ENCODE measurements around the gene WDR86. TPM values are rescaled to one million over a fixed set of nuclear protein-coding genes. Genes with fewer than 3 reads are reported as not detected.

The WDR86 gene
- total RNA-seq, 4 donors from 2014 or later, result 1.4 to 2.4 (median 2.0) TPM; not detected in 1

GRCh38 chr7:151393031-151393977 lies 16.5 kb downstream of the WDR86 start:
- intact Hi-C loops (cut with DNase I; ENCODE audit: low total_unique reads), result no loop called here
- H3K4me3 ChIP-seq (ENCODE audit: low read depth, poor library complexity, severe bottlenecking), result no peak overlapping the region
- no peak for DNase-seq (ENCODE audit: low spot score in 2 of 2)
- no peak for TF ChIP-seq CTCF (IDR thresholded peaks at IDR 0.05)
- TF ChIP-seq POLR2A (IDR thresholded peaks at IDR 0.05), result no peak
- WGBS, 2 donors, result 73 to 80% methylated on average over 31 of the region's 31 CpGs

DNA sequence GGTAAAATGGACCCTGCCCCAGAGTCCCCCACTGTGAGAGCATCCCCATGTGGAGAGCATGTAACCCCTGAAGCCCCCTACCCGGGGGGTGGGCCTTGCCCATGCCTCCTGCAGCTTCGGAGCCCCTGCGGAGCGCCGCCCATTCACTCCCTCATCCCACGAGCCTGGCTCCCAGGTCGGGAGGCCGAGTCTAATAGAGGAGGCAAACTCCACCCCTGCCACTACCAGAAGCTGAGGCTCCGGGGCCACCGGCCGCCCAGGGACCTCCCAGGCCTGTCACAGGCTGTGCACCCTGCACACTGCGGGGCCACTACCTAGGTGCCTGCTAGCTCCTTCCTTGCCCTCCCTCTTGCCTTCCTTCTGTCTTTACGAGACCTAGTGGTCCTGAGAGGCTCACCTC lies 17.4 kb downstream of the WDR86 start:
- no peak overlapping the region for H3K4me3 ChIP-seq (ENCODE audit: low read depth, poor library complexity, severe bottlenecking)
- no peak for DNase-seq (ENCODE audit: low spot score in 2 of 2)
- WGBS, 2 donors, result 85 to 87% methylated on average over 5 to 13 of the region's 13 CpGs
- intact Hi-C loops (cut with DNase I; ENCODE audit: low total_unique reads), result no loop called here
- TF ChIP-seq CTCF (IDR thresholded peaks at IDR 0.05) (no peak), POLR2A (IDR thresholded peaks at IDR 0.05) (no peak)

- intact Hi-C loops (cut with DNase I; ENCODE audit: low total_unique reads), result no loop called here
- no peak for DNase-seq (ENCODE audit: low spot score in 2 of 2)
- H3K4me3 ChIP-seq (ENCODE audit: low read depth, poor library complexity, severe bottlenecking), result no peak overlapping the region
- 89 to 91% methylated on average over 8 of the region's 8 CpGs for WGBS, 2 donors
- TF ChIP-seq CTCF (IDR thresholded peaks at IDR 0.05), result no peak
- TF ChIP-seq POLR2A (IDR thresholded peaks at IDR 0.05), result no peak
Measured at GRCh38 chr7:151392002-151392401, 17.8 kb downstream of the WDR86 start.

DNA sequence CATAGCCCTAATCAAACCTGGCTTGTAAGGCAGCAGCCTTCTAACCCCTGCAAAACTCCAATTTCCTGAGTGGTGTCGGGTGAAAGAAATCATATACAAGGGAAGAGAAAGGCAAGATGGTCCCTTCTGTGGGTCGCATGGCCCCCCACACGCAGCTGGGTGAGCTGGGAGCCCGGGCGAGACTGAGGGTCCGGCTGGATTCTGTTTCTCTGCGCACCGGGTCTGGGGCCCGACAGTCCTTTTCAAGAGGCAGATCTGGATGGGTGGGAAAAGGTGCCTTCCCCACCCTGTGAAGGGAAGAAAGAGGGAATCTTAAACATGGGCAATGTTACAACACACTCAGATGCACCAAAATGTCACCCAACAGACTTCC lies 18.5 kb downstream of the WDR86 start:
- H3K4me3 ChIP-seq (ENCODE audit: low read depth, poor library complexity, severe bottlenecking), result no peak overlapping the region
- 91 to 94% methylated on average over 9 of the region's 9 CpGs for WGBS, 2 donors
- DNase-seq (ENCODE audit: low spot score in 2 of 2), result no peak
- TF ChIP-seq POLR2A (IDR thresholded peaks at IDR 0.05), result no peak
- TF ChIP-seq CTCF (IDR thresholded peaks at IDR 0.05), result no peak
- intact Hi-C loops (cut with DNase I; ENCODE audit: low total_unique reads), result no loop called here

DNA sequence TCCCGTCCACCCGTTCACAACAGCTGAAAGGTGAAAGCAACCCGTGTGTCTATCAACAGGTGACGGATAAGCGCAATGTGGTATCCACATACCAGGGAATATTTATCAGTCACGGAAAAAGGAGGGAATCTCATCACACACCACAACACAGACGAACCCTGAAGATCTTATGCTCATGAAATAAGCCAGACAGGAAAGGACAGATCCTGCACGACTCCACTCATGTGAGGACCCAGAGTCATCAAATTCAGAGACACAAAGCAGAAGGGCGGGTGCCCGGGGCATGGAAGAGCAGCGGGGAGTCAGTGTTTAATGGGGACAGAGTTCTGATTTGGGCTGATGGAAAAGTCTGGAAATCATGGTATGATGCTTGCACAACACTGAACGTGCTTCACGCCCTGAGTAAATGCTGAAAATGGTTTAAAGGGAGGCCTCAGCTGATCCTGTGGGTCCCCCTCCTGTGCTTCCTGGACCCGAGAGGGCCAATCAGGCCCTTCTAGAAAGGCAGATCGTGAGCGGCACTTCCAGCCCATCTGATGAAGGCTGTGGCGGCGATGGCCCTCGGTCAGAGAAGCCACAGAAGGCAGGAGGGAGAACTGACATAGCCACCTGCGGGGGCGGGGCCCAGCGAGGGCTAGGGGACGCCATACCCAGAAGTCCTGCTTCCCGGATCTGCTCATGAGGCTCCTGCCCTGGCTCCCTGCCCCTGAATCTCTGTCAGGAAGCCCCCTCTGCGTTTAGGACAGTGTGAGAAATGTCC lies 19.1 kb downstream of the WDR86 start:
- no peak for TF ChIP-seq CTCF (IDR thresholded peaks at IDR 0.05)
- no peak for TF ChIP-seq POLR2A (IDR thresholded peaks at IDR 0.05)
- intact Hi-C loops (cut with DNase I; ENCODE audit: low total_unique reads), result no loop called here
- WGBS, 2 donors, result 82 to 86% methylated on average over 25 of the region's 25 CpGs

More for the DNA sequence above, 19.1 kb downstream of the WDR86 start:
- DNase-seq (ENCODE audit: low spot score in 2 of 2), result no peak
- no peak overlapping the region for H3K4me3 ChIP-seq (ENCODE audit: low read depth, poor library complexity, severe bottlenecking)
